Lower leg skin (tissue), 3 donors: ENCODE measurements around the gene SHISAL2B.

Experiments
- POLR2A ChIP-seq, 2 donors: fragments of 450-650 bp; IDR thresholded peaks; one replicate each; pipeline ENCODE4 v1.6.1; 2016 to 2017; ENCODE audit warnings: antibody characterized with exemption in 2 of 2, mild to moderate bottlenecking in 1 of 2, moderate library complexity in 1 of 2
- TF ChIP-seq, protein P1 (sequence below), 3 donors: fragments of 450-650 bp; IDR thresholded peaks; one replicate each; pipeline ENCODE4 v1.5.1; 2016; ENCODE audit warnings: antibody characterized with exemption in 3 of 3, mild to moderate bottlenecking in 3 of 3, moderate library complexity in 2 of 3

DNA sequence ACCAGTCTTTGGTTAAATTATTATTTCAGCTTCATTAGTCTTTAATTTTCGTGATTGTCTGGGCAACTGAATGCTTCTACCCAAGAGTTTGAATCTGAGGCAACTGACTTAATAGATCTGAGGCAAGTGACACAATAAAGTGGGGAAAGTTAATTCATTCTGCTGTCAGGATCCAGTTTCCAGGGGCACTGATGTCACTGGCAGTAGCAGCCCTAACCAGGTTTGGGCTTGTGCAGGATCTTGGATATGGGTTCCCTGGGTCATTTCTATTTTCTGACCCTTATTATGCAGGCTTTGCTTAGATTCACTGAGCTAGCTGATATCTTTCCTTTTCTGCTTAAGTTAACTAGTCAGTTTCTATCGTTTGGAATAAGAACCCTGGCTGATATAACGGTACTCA is 68.6 kb downstream of the SHISAL2B start:
- TF ChIP-seq, protein P1, sequence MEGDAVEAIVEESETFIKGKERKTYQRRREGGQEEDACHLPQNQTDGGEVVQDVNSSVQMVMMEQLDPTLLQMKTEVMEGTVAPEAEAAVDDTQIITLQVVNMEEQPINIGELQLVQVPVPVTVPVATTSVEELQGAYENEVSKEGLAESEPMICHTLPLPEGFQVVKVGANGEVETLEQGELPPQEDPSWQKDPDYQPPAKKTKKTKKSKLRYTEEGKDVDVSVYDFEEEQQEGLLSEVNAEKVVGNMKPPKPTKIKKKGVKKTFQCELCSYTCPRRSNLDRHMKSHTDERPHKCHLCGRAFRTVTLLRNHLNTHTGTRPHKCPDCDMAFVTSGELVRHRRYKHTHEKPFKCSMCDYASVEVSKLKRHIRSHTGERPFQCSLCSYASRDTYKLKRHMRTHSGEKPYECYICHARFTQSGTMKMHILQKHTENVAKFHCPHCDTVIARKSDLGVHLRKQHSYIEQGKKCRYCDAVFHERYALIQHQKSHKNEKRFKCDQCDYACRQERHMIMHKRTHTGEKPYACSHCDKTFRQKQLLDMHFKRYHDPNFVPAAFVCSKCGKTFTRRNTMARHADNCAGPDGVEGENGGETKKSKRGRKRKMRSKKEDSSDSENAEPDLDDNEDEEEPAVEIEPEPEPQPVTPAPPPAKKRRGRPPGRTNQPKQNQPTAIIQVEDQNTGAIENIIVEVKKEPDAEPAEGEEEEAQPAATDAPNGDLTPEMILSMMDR (IDR thresholded peaks at IDR 0.05), result no peak
- TF ChIP-seq POLR2A (IDR thresholded peaks at IDR 0.05), result no peak
